CD14-positive monocyte (primary cell): ENCODE measurements around the gene ZNF385D. TPM values are rescaled to one million over a fixed set of nuclear protein-coding genes. Genes with fewer than 3 reads are reported as not detected.

Experiments used
- DNase-seq, 3 donors: peaks; one replicate each; pipeline ENCODE4 v3.0.0-alpha.2; 2011 to 2022
- H2AFZ ChIP-seq: 2 replicates; pipeline ENCODE4 v1.6.0; 2012; ENCODE audit warnings: mild to moderate bottlenecking, low read depth, low read length, inconsistent platforms; ENCODE audit not compliant: insufficient read depth, poor library complexity, severe bottlenecking
- H3K27ac ChIP-seq, 2 donors: 1 replicate in 1 of 2; 2 replicates in 1 of 2; pipeline ENCODE4 v1.5.1; 2012 to 2013; ENCODE audit warnings: low read length in 2 of 2, control low read depth in 1 of 2, inconsistent platforms in 1 of 2, low read depth in 1 of 2, mild to moderate bottlenecking in 1 of 2
- H3K27me3 ChIP-seq, 2 donors: one replicate each; pipeline versions ENCODE4 v1.6.0 to v1.6.1; 2011 to 2013; ENCODE audit warnings: low read length in 2 of 2; ENCODE audit not compliant: control insufficient read depth in 2 of 2, insufficient read depth in 2 of 2
- H3K36me3 ChIP-seq, 2 donors: replicated peaks in 1 of 2; 1 replicate in 1 of 2; 2 replicates in 1 of 2; pipeline versions ENCODE4 v1.5.1 to v1.6.1; 2012 to 2013; ENCODE audit warnings: low read length in 2 of 2, control low read depth in 1 of 2, inconsistent platforms in 1 of 2, mild to moderate bottlenecking in 1 of 2; ENCODE audit not compliant: insufficient read depth in 2 of 2, control insufficient read depth in 1 of 2
- H3K4me1 ChIP-seq, 2 donors: 1 replicate in 1 of 2; 2 replicates in 1 of 2; pipeline versions ENCODE4 v1.5.1 to v1.6.1; 2012 to 2013; ENCODE audit warnings: low read length in 2 of 2, control low read depth in 1 of 2, inconsistent platforms in 1 of 2, mild to moderate bottlenecking in 1 of 2, moderate library complexity in 1 of 2; ENCODE audit not compliant: insufficient read depth in 2 of 2, control insufficient read depth in 1 of 2
- H3K4me2 ChIP-seq: replicated peaks from 2 replicates; pipeline ENCODE3; 2012; ENCODE audit warnings: low read length, moderate library complexity, mild to moderate bottlenecking; ENCODE audit not compliant: poor library complexity, severe bottlenecking; ENCODE audit errors: extremely low read depth
- H3K4me3 ChIP-seq, 3 experiments: fragments of 200-600 bp in 1 of 3; sonication (generic) in 1 of 3; replicated peaks in 1 of 3; 1 replicate in 2 of 3; 2 replicates in 1 of 3; pipeline ENCODE4 v1.5.1; 2011 to 2013; ENCODE audit warnings: low read length in 3 of 3, mild to moderate bottlenecking in 3 of 3, control low read depth in 2 of 3, low read depth in 2 of 3, inconsistent platforms in 1 of 3, moderate library complexity in 1 of 3
- H3K79me2 ChIP-seq: 2 replicates; pipeline ENCODE4 v1.6.0; 2012; ENCODE audit warnings: mild to moderate bottlenecking, control low read depth, inconsistent platforms, low read length, moderate library complexity; ENCODE audit not compliant: insufficient read depth
- H3K9ac ChIP-seq: 2 replicates; pipeline ENCODE4 v1.6.0; 2017; ENCODE audit warnings: low read length, mild to moderate bottlenecking; ENCODE audit not compliant: insufficient read depth, poor library complexity, severe bottlenecking
- H3K9me3 ChIP-seq, 2 donors: replicated peaks in 1 of 2; 1 replicate in 1 of 2; 2 replicates in 1 of 2; pipeline versions ENCODE4 v1.5.1 to v1.6.1; 2012 to 2013; ENCODE audit warnings: low read length in 2 of 2, control low read depth in 1 of 2; ENCODE audit not compliant: control insufficient read depth in 1 of 2, insufficient read depth in 1 of 2
- H4K20me1 ChIP-seq: 2 replicates; pipeline ENCODE4 v1.6.0; 2012; ENCODE audit warnings: mild to moderate bottlenecking, low read length, control low read depth, moderate library complexity; ENCODE audit not compliant: insufficient read depth
- H3K27ac Mint-ChIP-seq, 7 donors: one replicate each; pipeline ENCODE4 v1.8.0; 2020; ENCODE audit warnings: mild to moderate bottlenecking in 7 of 7, mixed read lengths in 7 of 7, moderate library complexity in 6 of 7, inconsistent platforms in 2 of 7
- H3K27me3 Mint-ChIP-seq, 3 donors: one replicate each; pipeline ENCODE4 v1.8.0; 2021 to 2022; ENCODE audit warnings: low read depth in 3 of 3, mild to moderate bottlenecking in 3 of 3, mixed read lengths in 3 of 3, moderate library complexity in 3 of 3, inconsistent platforms in 1 of 3
- H3K36me3 Mint-ChIP-seq, 2 donors: one replicate each; pipeline ENCODE4 v1.8.0; 2020; ENCODE audit warnings: mixed read lengths in 2 of 2, inconsistent platforms in 1 of 2, mild to moderate bottlenecking in 1 of 2
- H3K4me1 Mint-ChIP-seq: one replicate; pipeline ENCODE4 v1.8.0; 2020; ENCODE audit warnings: mild to moderate bottlenecking, mixed read lengths
- H3K4me3 Mint-ChIP-seq, 2 donors: one replicate each; pipeline ENCODE4 v1.8.0; 2020; ENCODE audit warnings: mild to moderate bottlenecking in 2 of 2, mixed read lengths in 2 of 2, moderate library complexity in 1 of 2
- H3K9me3 Mint-ChIP-seq, 7 donors: one replicate each; pipeline ENCODE4 v1.8.0; 2020 to 2022; ENCODE audit warnings: mixed read lengths in 7 of 7, mild to moderate bottlenecking in 6 of 7, moderate library complexity in 6 of 7, inconsistent platforms in 2 of 7
- CTCF ChIP-seq: fragments of 200-600 bp; IDR thresholded peaks from one replicate; pipeline ENCODE4 v1.8.0; 2022; ENCODE audit warnings: antibody characterized with exemption, mild to moderate bottlenecking
- WGBS: methylation state at CpG from one replicate; pipeline ENCODE4 v1.1.5; 2013; ENCODE audit warnings: missing lambda C conversion rate; ENCODE audit not compliant: insufficient coverage; 5-methylcytosine and 5-hydroxymethylcytosine counted together
- intact Hi-C, 2 donors: fragments of 100-400 bp; cut with micrococcal nuclease; formaldehyde crosslinking; loops; one replicate each; pipeline versions ENCODE4 v1.15.0 to v1.15.1; 2023
- polyA plus RNA-seq, 3 donors: library from polyadenylated mRNA; depleted of rRNA in 1 of 3; unstranded in 2 of 3; stranded (reverse) in 1 of 3; fragments of 300-500 nt in 2 of 3; fragments of >200 nt in 1 of 3; fragmentation: Illumina TruSeq in 2 of 3; gene quantifications; 1 replicate in 2 of 3; 2 replicates in 1 of 3; pipeline ENCODE4 v1.2.3, GENCODE V29; 2012 to 2021

The ZNF385D gene
- polyA plus RNA-seq, 3 donors, result not detected

- no peaks in the 10 kb centered on the region for H3K79me2 ChIP-seq
- Mint-ChIP-seq H3K36me3 (no peaks in the 10 kb centered on the region), H3K27ac (no peak overlapping the region), H3K4me3 (no peak overlapping the region), H3K27me3 (no peaks in the 10 kb centered on the region), H3K4me1 (no peaks in the 10 kb centered on the region), H3K9me3 (peaks cover 0 to 4% (median 2%) of the 10 kb centered on the region in 7 donors)
- intact Hi-C loops, result no loop called here
- no peaks in the 10 kb centered on the region for H4K20me1 ChIP-seq
- TF ChIP-seq CTCF, result no peak
- no peak overlapping the region for H3K4me3 ChIP-seq
- H3K4me2 ChIP-seq, result no peak overlapping the region
- DNase-seq, result no peak
- H3K27ac ChIP-seq, result no peak overlapping the region
- no peaks in the 10 kb centered on the region for H3K9me3 ChIP-seq
- no peak overlapping the region for H3K9ac ChIP-seq
- peaks cover 1 to 3% of the 10 kb centered on the region in 2 donors for H3K4me1 ChIP-seq
- H2AFZ ChIP-seq, result no peak overlapping the region
- WGBS, result no CpG with 5 or more reads among the region's 1 CpG
- H3K36me3 ChIP-seq, result no peaks in the 10 kb centered on the region
- no peaks in the 10 kb centered on the region for H3K27me3 ChIP-seq
Measured at GRCh38 chr3:21515417-21515816, 235.6 kb downstream of the ZNF385D start.

- no peaks in the 10 kb centered on the region for H3K36me3 ChIP-seq
- no peak overlapping the region for H3K9ac ChIP-seq
- H2AFZ ChIP-seq, result no peak overlapping the region
- peak overlapping the region in 1 of 2 donors; percentile 51 for H3K27ac ChIP-seq
- Mint-ChIP-seq H3K27ac (peak overlapping the region; percentile 28 to 86 (median 77)), H3K27me3 (peaks cover 0 to 3% (median 0%) of the 10 kb centered on the region in 3 donors), H3K4me1 (peaks cover 28% of the 10 kb centered on the region), H3K9me3 (peaks cover 0 to 4% (median 1%) of the 10 kb centered on the region in 7 donors), H3K4me3 (no peak overlapping the region), H3K36me3 (no peaks in the 10 kb centered on the region)
- peak overlapping the region in 1 of 3 experiments; percentile 7 for H3K4me3 ChIP-seq
- no peak for TF ChIP-seq CTCF
- no peaks in the 10 kb centered on the region for H4K20me1 ChIP-seq
- WGBS, result no CpG with 5 or more reads among the region's 5 CpGs
- peak overlapping the region; percentile 48 for H3K4me2 ChIP-seq
- peaks cover 20 to 34% of the 10 kb centered on the region in 2 donors for H3K4me1 ChIP-seq
- peak; percentile 52 to 63 (median 53) for DNase-seq
- no peaks in the 10 kb centered on the region for H3K79me2 ChIP-seq
- intact Hi-C loops, result no loop called here
- no peaks in the 10 kb centered on the region for H3K9me3 ChIP-seq
- H3K27me3 ChIP-seq, result no peaks in the 10 kb centered on the region
Measured at GRCh38 chr3:21509731-21510470, 241.1 kb downstream of the ZNF385D start.
